NCI-H345 (cell line): Measurements from ENCODE around the gene LEP.
"Not testable (repeated sequence)": the region's sequence is repeated elsewhere in the genome, so short reads cannot be mapped to it uniquely, and the experiment has no call there.

ENCODE experiments used
- DNase-seq: peaks from one replicate; lab custom pipeline; 2025; lab: John Stamatoyannopoulos, UW

The LEP gene

GRCh38 chr7:128274246-128274883 is 33.3 kb downstream of the LEP start:
- DNase-seq: no peak

- no peak for DNase-seq
Observed at GRCh38 chr7:128274884-128275603, 34.0 kb downstream of the LEP start.

- DNase-seq: no peak
Observed at GRCh38 chr7:128275681-128276080, 34.6 kb downstream of the LEP start.

GRCh38 chr7:128278366-128278765 is 37.3 kb downstream of the LEP start:
- DNase-seq: no peak

- DNase-seq: no peak
Observed at GRCh38 chr7:128279124-128279713, 38.1 kb downstream of the LEP start.

- DNase-seq: not testable (repeated sequence)
Observed at GRCh38 chr7:128280451-128280850, 39.4 kb downstream of the LEP start.

- peak; percentile 51 for DNase-seq
Observed at GRCh38 chr7:128281605-128282380, 40.7 kb downstream of the LEP start.

GRCh38 chr7:128284102-128284501 is 43.0 kb downstream of the LEP start:
- no peak for DNase-seq

GRCh38 chr7:128287556-128287955 is 46.5 kb downstream of the LEP start:
- DNase-seq: no peak

- not testable (repeated sequence) for DNase-seq
Observed at GRCh38 chr7:128298004-128298403, 56.9 kb downstream of the LEP start.

GRCh38 chr7:128299109-128299607 is 58.1 kb downstream of the LEP start:
- DNase-seq: no peak

- DNase-seq: no peak
Observed at GRCh38 chr7:128302139-128302538, 61.1 kb downstream of the LEP start.

GRCh38 chr7:128303133-128303532 is 62.1 kb downstream of the LEP start:
- DNase-seq: no peak

- no peak for DNase-seq
Observed at GRCh38 chr7:128303643-128304042, 62.6 kb downstream of the LEP start.

- peak; percentile 5 for DNase-seq
Observed at GRCh38 chr7:128304212-128304611, 63.1 kb downstream of the LEP start.

GRCh38 chr7:128307061-128307460 is 66.0 kb downstream of the LEP start:
- DNase-seq: no peak
